Kidney glomerular epithelial cell (primary cell): ENCODE data around the gene ARHGEF40.

Experiments
- DNase-seq: peaks from one replicate; lab custom pipeline; 2025; lab: John Stamatoyannopoulos, UW

Gene ARHGEF40

DNA sequence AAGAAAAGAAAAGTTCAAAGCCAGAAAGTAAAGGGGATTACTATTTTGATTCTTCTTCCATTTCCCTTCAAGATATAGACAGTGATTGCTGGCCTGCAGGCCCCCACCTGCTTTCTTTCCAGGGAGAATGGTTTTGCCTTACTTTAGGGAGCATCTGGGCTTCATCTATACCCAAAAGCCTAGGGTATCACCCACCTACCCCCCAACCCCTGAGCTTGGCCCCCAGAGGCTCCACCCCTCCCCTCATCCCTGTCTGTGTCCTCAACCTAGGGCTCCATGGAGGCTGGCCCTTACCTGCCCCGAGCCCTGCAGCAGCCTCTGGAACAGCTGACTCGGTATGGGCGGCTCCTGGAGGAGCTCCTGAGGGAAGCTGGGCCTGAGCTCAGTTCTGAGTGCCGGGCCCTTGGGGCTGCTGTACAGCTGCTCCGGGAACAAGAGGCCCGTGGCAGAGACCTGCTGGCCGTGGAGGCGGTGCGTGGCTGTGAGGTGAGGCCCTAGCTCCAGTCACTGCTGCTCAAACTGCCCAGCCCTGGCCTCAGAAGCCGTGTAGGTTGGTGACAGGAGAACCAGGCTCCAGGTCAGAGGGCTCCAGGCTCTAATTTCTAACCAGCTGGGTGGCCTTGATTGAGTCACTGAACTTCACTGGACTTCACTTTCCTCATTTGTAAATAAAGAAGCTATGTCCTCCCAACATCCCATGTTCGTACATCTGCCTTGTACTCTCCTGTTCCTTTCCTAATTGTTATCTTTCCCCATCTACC lies 13.6 kb downstream of the ARHGEF40 start:
- DNase-seq, result no peak

DNA sequence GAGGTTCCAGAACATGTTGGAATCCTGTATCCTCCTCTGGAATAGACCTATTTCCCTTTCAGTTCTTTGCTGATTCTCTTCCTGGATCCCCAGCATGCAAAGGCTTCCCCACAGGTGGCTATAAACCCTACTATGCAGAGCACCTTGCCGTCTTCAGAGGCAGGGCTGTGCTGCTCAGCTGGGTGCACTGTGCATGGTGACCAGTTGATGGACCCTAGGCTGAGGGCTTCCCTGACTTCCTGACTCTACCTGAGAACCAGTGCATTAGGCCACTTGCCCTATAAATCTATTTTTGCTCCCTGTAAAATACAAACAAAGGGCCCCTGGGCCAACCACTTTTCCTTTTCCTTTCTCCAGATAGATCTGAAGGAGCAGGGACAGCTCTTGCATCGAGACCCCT lies 14.3 kb downstream of the ARHGEF40 start:
- no peak for DNase-seq

DNA sequence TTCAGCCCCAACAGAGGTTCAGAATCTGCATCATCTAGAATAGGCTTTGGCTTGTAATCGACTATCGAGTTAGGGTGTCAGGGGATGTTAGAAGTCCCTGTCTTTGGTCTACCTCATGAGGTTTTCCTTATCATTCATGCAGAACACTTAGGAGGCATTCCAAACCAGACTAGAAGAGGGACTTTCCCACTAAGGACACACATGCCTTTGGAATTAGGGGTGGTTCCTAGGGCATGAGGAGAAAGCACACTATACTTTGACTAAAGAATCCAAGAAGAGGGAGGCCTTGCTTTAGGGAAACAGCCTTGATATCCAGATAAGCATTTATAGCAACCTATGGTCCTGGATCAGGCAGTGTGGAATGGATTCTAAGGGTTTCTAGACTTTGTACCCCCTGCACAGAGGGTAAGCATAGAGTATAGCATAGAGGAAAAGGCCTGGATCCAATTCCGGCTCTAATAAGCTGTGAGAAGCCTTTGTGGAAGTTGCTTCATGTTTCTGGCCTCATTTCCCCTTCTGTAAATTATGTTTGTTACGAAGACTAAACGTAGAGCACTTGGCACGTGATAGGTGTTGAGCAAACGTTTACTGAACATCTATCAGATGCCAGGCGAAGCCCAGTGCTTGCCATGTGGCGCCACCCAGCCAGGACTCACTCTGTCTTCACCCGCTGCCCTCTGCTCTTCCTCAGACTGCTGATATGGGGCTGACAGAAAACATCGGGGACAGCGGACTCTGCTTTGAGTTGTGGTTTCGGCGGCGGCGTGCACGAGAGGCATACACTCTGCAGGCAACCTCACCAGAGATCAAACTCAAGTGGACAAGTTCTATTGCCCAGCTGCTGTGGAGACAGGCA lies 15.1 kb downstream of the ARHGEF40 start:
- DNase-seq, result peak; percentile 91

DNA sequence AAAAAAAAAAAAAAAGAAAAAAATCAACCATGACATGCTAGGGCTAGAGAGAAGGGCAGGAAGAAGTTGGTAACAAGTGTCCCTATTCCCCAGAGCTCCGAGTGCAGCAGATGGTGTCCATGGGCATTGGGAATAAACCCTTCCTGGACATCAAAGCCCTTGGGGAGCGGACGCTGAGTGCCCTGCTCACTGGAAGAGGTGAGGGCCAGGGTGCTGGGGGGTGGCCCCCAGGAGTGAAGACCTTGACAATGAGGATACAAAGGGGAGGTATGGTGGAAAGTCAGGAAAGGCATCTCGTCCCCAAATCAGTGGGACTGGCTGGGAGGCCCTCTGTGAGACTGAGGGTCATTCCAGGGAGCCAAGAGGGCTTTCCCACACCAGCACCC lies 16.8 kb downstream of the ARHGEF40 start:
- DNase-seq, result no peak

DNA sequence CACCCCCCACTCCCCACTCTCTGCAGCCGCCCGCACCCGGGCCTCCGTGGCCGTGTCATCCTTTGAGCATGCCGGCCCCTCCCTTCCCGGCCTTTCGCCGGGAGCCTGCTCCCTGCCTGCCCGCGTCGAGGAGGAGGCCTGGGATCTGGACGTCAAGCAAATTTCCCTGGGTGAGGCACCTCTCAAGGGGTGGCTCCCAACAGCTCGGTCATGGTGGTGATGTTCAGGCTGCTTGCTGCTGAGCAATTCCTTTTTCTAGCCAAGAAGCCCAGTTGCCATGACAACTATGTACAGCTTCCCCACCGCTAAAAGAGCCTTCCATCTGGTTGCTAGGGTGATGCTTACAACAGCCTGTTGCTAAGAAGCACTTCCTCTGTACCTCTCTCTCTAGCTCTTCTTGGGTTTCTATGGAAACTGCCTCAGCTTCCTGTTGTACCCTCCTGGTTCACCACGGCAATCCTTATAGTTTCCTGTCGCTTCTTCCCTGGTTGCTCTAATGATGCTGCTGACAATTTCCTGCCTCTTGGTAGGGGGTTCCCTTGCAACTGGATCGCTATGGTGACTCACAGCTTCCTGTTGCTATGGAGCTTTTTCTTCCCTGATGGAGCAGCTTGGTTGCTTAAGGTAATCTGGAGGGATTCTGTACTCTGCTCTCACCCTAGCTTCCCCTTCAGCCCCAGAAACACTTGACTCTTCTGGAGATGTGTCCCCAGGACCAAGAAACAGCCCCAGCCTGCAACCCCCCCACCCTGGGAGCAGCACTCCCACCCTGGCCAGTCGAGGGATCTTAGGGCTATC lies 17.4 kb downstream of the ARHGEF40 start:
- peak; percentile 82 for DNase-seq

DNA sequence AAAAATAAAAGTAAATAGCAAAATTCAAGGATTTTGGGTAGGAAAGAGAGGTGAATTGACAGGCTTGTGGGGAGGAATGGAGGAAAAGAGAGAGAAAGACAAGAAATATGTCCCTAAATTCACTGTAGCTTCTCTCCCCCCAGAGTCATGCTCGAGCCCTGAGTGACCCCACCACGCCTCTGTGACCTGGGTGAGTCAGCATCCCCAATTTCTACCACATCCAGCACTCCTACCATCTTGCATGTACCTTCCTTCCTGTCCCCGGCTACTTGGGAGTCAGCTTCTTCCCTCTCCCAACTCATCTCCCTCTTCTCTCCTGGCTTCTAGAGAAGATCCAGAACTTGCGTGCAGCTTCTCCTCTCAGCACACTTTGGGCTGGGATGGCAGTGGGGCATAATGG lies 18.6 kb downstream of the ARHGEF40 start:
- no peak for DNase-seq

DNA sequence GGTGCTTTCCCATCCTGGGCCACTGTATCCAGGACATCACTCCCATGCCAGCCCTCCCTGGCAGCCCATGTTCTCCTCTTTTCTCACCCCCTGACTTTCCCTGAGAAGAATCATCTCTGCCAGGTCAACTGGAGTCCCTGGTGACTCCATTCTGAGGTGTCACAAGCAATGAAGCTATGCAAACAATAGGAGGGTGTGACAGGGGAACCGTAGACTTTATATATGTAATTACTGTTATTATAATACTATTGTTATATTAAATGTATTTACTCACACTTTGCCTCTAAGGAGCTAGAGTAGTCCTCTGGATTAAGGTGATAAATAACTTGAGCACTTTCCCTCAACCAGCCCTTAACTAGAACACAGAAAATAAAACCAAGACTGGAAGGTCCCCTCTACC lies 19.2 kb downstream of the ARHGEF40 start:
- no peak for DNase-seq

DNA sequence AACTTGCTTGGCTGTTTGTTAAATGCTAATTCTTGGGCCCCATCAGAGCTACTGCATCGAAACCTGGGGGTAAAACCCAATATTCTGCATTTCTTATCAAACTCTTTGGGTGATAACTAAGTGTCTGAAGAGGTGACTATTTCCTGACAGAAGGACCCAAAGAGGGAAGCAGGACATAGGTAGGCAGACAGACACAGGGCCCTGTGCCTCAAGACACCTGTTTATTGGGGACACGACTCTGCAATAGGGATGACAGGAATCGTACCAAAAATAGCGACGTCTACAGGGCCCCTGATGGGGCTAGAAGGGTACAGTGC lies 19.7 kb downstream of the ARHGEF40 start:
- DNase-seq, result no peak

DNA sequence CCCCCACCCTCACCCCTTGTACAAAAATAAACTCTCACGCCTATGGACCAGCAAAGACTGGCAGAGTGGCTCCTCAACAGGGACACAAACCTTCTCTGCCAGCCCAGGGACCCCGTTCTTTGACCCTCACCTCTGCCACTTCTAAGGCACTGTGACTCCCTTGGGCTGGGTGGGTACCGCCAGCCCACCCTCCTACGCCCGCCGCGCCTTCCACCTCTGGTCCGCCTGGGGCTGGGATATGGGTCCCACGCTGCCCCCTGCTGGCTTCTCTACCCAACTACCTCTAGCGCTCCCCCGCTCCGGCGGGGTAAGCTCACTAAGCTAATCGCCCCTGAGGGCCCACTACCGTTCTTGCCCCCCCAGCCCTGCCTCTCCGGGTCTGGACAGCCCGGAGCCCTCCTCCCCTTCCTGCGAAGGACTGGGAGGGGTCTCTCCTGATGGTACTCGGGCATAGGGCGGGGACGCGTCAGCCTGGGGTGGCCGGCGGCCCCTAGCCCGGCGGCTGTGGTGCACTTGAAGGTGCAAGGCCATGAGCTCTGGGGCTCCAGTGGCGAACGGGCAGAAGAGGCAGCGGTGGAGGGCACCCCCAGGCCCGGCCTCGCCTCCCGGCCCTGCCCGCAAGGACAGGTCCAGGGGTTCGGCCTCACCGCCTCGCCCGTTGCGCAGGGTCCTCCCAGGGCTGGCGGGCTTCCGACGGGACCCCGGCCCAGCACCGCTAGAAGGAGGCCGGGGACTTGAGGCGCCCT lies 20.3 kb downstream of the ARHGEF40 start:
- no peak for DNase-seq

DNA sequence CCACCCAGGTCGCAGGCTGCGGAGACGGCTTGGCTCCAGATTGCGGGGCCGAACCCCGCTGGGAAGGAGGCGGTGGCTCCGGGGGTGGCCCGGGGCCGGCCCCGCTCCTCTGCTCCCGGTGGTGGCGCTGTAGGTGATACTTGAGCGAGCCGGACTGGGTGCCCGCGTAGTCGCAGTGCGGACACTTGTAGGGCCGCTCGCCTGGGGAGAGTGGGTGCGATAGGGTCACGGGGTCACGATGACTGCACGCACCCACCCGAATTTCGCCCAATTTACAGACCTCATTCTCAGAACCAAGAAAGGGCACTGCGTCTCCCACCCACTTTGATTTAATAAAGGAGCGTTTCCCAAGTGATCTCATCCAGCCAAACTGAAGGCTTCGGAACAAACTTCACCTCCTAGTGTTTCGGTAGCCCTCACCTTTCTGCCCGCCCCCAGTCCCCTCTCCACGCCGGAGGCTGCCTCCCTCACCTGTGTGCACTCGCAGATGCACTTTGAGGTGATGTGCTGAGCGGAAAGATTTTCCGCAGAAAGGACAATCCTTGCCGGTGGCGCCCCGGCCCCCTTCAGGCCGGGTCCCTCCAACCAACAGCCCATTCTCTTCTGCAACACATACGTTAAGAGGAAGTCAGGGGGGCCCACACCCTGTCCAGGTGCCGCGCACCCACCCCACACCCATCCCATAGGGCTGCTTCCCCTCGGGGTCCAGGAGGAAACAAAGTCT lies 21.0 kb downstream of the ARHGEF40 start:
- no peak for DNase-seq

DNA sequence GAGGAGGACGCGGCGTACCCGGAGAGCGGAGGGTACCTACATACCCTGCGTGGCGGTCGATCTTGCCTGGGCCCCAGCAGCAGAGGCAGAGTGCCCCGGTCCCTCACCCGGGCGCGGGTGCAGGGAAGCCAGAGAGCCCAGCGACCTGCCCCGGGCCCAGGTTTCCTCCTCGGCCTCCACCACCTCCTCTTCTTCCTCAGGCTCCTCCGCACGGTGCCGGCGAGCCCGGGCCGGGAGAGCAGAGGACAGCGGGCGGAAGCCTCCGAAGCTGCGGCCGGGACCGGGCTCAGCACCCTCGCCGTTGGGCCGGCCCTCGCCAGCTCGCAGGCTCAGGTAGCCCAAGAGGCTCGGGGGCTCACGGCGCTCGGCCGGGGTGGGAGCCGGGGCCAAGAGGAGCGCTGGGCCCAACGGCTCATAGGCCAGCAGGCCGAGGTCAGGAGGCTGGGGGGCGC lies 21.7 kb downstream of the ARHGEF40 start:
- no peak for DNase-seq

DNA sequence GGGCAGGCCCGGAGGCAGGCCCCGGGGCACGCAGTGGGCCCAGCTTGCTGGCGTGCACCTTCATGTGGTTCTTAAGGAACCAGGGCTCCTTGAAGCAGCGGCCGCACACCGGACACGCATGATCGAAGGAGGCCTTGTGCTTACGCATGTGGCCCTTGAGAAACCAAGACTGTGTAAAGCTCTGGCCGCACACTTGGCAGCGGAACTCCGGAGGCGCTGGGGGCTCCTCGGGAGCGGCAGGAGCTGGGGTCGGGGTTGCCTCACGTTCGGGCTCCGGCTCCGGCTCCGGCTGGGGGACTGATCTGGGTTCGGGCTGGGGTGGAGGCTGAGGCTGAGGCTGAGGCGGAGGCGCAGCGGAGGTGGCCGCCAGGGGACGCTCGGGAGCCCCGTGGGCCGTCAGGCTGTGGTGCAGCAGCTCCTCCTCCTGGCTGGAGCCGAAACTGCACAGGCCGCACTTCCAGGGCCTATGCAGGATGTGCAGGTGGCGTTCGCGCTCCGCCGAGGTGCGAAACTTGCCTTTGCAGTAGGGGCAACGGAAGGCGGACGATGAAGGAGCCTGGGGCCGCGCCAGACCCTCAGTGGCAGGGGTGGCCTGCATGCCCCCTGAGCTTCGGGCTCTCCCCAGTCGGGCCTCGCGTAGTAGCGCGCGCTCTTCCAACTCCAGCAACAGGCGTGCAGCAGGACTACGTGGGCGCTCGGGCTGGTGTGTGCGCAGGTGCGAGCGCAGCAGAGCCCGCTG lies 22.3 kb downstream of the ARHGEF40 start:
- peak; percentile 63 for DNase-seq

DNA sequence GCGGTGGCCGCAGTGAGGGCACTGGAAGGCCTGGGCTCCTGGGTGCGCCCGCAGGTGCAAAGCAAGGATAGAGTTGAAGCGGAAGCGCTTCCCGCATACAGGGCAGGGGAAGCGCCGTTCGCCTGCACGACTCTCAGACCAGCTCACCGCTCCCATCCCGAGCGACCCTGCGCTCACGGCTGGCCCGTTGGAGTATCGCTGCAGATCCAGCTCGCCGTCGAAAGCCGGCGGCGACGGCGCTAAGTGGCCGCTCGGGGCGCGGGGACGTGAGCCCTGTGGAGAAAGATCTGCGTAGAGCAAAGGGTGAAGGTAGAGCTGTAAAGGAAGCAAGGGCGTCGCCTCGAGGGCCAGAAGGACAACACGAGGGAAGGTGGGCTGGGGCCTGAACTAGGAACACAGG lies 22.9 kb downstream of the ARHGEF40 start:
- DNase-seq, result no peak

DNA sequence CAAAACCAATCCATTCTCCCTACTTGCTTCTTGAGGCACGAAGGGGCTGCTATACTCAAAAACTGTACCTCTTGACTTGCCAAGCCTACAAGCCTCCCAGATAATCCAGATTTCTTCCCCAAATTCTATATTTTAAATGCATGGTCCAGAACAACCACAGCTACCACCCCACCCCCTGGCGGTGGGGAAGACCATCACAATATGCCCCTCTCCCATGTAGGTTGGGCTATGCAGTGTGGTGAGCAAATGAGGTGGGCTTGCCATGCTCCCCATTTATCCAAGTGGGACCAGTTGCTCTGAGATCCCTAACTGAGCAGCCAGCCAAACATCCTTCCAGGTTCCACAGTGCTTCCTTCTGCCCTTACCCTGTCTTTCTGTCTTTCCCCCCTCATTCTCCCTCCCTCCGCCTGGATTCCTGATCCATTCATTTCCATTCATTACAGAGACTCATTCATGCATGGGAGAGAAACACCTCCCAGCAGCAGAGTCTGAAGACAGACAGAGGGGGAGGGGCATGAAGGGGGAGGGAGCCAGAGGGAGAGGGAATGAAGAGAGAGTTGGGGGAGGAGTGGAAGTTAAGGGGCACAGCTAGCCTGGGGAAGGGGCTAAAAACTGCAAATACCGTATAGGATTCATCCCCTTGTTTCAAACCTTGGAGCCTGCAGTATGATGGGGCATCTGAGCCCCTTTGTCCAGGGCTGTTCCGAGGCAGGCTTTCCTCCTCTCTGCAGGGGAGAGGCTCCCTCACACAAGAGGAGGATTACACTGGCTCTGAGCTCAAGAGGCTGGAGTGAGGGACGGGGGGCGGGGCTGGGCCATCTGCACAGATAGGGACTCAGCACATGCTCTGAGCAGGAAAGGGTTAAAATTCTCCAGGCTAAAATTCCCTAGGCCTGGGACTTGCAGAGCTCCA lies 23.9 kb downstream of the ARHGEF40 start:
- peak; percentile 67 for DNase-seq

DNA sequence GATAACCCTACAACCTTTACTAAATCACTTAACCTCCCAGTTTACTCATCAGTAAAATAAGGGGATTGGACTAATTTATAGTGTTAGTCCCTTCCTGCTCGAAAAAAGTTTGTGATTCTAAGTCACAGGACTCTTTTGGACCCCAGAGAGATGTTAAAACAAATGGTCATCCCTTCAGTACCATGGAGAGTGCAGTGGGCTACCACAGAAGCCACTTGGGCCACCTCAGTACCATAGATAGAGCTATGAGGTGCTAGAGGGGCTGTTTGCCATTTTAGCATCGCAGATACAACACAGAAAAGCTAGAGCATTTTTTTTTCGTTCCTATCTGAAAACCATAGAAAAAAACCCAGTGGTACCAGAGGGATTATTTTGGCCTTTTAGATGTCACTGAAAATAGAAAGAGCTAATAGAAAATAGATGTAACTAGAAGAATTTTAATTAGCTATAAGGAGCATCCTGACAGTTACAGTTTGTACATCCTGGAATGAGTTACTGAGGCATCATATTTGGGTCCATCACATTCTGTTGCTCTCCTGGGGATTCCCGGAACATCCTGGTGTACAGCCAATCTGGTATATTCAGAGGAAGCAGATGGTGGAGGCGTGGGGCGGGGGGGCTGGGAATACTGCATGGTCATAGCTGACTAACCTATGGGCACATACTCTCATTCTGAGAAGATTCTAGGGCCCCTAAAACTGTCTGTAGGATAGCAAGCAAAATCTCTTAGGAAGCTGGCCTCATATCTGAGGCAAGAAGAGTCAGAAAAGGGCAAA lies 25.5 kb downstream of the ARHGEF40 start:
- DNase-seq, result no peak

DNA sequence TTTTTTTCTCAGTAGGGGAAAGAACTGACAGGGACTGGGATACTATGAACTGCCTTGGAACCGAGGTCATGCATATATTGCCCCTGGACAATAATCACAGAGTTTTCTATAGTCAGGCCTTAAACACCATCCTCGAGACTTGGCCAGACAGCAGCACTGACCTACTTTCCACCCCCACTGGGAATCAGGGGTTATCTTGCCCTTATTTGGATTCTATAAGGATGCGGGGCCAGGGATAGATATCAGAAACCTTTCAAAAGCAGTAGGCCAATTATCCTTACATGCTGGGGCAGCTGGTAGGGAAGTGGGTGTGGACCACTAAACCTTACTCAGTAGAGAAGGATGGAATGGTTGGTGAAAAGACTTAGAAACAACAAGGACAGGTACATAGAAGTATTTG lies 26.3 kb downstream of the ARHGEF40 start:
- no peak for DNase-seq

DNA sequence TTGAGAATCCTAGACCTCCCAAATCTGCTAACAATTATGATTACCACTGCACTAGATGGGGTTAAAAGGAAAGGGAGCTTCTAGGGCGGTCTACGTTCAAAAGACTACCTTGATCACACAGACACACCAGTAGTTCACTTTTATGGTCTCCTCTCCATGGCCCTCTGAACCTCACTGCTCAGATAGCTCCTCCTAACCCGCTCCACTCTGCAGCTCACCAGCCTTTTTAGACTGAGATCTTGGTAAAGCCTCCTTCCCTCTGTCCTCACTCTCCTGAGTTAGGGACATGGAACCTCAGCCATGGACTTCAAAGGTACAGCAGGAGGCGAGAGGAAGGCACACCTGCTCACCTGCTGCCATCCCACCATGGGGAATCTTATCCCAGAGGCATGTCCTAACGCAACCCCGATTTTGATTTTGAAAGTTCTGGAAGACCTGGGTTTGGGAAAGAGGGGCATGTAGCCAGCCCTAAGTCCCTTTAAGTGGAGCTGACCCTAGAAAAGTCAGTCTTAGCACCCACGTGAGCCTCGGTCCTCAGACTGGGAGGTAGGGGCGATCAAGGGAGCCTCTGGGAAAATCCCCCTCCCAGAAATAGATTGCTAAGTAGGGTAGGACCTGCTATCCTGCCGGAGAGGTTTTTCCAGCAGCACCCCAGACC lies 27.0 kb downstream of the ARHGEF40 start:
- no peak for DNase-seq

DNA sequence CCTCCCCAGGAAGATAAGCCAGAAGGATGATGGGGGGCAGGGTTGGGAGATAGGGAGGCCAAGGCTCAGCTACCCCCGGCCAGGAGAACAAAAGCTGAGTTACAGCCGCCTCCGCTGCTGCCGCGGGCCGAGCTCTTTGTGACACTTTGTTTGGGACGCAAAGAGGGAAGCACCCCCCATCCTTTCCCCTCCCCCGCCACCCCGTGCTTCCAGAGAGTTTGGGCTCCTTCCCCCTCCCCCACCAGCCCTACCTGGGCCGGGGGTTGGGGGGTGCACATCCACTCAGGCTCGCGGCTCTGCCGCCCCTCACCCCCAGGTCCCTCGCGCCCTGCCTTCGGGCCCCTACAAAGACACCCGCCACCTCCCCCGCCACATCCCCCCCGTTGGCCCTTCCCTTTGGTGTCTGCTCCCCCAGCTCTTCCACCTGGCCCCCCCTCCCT lies 27.6 kb downstream of the ARHGEF40 start:
- no peak for DNase-seq
